HG02852 (cell line): ENCODE measurements around the gene THBS4.

Source experiments
- ATAC-seq: cut with Tn5 transposase; IDR thresholded peaks from one replicate; pipeline ENCODE4 v1.9.1; 2021; ENCODE audit warnings: mild to moderate bottlenecking, moderate library complexity; ENCODE audit not compliant: unreplicated experiment

THBS4 gene

DNA sequence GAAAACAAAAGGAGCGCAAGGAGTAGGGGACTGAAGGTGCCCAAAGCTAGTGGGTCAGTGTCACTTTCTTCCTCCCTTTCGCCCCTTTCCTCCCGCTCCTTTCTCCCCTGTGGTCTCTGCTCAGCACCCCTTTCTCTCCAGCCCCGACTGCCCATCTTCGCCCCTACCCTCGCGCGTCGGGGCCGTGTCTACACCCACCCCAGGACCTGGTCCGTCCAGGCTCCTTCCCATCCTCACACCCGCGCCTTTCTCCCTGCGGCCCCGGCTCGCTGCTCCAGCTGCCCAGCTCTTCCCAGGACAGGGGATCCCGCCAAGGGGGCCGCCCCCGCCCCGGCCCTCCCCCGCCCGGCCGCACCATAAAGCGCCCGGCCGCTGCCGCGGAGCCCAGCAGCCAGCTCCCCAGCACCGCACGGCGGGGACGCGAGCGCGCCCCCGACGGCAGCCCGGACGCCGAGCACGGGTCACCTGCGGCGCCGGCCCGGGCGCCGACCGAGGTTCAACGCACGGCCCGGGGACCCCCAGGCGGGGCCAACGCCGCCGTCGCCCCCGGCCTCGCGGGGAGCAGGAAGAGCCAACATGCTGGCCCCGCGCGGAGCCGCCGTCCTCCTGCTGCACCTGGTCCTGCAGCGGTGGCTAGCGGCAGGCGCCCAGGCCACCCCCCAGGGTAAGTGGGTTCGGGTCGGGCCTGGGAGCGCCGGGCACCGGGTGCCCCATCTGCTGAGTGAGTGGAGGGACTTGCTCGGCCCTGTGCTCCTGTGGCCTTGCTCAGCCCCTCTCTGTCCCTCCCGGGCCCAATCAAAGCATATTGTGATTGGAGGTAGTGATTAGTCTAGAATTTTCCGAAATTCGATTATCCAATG is at the start of gene THBS4:
THBS4 (plus strand) TSS at position 387 of the 860 bp plus-strand sequence; CDS start at position 577, 190 bp downstream.
- ATAC-seq, result no peak

DNA sequence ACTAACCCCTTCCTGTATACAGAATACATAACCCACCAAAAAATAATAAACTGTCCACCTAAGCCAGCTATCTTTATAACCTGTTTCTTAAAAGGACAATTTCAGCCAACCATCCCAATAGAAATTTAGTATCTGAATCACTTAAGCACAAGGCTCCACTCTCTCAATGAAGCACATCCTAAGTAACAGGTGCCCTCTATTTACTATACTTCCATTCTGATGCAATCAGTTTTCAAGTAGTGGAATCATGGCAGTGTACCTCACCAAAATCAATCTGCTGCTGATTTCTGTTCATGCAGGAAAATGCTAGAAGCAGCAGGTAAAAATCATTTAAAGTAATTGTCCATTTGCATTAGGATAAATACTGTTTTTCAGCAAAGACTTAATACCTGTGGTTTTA is 48.9 kb upstream of the THBS4 start:
- no peak for ATAC-seq

- ATAC-seq, result peak; percentile 49
Observed at GRCh38 chr5:79990205-79990597, 44.9 kb upstream of the THBS4 start.

DNA sequence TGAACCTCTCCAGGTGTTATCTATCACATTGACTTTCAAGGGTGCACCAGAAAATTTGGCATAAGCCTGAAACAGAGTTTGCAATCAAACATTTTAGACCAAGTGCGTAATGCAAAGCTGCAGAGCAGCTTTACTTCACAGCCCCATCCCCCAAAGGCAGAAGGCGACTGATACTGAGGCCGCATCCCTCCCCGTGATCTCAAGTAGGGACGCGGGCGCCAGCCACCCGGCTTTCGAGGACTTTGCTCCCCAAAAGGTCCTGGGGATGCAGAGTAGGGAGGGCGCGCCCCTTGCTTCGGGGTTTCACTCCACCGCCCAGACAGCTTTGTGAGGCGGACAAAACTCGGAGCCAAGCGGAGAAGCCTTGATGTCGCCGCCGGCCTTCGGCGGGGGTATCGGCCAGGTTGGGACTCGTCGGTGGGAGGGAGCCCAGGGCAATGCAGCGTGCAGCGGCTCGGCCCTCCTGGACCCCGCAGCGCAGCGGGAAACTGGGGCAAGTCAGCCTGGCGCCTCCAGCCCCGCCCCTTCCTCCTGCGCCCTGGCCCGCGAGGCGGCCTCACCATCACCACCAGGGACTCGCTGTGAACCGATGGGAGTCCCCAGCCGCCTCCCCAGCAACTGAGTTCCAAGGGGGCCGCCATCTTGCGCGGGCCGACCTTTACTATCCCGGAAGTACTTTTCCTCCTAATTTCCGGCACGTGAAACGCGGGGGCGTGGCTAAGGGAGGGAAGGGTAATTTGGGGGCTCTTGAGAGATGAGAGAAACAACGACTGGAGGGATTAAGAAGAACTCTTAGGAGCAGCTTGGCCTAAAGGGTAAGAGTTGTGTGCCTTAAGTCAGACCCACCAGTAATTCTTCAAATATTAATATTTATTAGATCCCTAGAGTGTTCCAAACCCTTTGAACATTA is 44.3 kb upstream of the THBS4 start, which contains the start of gene MTX3:
MTX3 (minus strand) TSS at position 665 of the 910 bp plus-strand sequence; CDS start at position 641, 24 bp downstream.
- ATAC-seq, result peak; percentile 87

- no peak for ATAC-seq
Observed at GRCh38 chr5:79992891-79993657, 42.1 kb upstream of the THBS4 start.

DNA sequence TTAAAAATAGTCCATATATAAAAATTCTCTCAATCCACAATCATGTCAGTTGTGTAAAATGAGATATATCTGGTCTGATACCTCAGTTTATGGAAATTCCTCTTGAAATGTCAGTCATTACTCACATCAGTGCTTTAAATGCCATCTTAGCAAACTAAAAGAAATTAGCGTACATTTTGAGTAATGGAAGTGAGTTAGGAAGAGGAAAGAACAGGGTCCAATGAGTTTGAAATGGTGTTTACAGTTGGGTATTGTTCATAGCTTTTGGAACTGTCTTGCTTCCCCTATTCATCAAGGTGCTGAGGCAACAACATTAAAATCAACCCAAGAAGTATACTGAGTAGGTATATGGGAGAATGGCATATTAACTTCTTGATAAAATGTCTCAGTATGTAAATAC is 35.4 kb upstream of the THBS4 start:
- ATAC-seq, result no peak

DNA sequence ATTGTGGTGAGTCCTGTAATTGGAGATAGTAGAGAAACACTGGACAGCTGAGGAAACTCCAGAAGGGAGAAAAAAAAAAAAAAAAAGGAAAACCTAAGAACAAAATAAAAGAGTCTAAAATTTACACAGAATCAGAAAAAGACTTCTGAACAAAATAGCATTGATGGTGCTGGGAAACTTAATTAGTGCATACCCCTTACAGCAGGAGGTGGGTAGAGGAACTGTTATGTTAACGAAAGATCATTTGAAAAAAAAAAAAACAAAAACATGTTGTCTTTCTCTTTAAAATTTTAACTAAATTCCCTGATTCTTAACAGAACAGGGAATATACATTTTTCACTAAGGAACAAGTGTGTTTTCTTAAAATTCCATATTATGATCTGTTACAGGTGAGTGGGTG is 32.5 kb upstream of the THBS4 start:
- ATAC-seq, result no peak

GRCh38 chr5:80008995-80009765 is 26.0 kb upstream of the THBS4 start:
- no peak for ATAC-seq

DNA sequence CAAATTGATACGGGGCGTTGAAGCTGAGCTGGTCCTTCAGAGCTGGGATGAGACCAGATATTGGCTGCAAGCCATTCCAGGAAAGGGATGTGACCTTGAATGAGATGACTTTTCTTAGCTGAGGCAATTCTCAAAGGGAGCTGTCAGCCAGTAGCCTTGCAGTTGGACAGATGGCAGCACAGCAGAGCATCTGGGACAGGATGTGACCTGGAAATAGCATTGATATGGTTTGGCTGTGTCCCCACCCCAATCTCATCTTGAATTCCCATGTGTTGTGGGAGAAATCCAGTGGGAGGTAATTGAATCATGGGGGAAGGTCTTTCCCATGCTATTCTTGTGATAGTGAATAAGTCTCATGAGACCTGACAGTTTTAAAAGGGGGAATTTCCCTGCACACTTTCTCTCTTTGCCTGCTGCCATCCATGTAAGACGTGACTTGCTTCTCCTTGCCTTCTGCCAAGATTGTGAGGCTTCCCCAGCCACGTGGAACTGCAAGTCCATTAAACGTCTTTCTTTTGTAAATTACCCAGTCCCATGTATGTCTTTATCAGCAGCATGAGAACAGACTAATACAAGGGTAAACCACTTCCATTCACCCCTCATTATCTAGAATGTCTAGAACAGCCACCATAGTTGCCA is 24.3 kb upstream of the THBS4 start:
- ATAC-seq, result no peak

DNA sequence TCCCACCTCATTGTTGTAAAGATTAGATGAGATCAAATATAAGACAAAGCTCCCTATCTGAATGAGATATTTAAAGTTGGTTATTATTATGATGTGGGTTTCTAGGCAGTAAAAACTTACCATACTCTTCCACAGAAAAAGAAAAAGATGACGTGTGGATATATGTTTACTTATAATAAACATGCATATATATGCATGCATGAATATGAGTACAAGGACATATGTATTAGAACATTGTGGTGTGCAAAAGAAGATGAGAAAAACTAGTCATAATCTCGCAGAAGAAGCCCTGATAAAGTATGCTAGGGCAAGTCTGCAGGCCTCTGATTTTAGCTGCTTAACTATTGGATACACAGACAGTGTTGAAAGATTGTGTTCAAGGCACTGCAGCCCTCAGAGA is 10.1 kb upstream of the THBS4 start:
- ATAC-seq, result no peak

DNA sequence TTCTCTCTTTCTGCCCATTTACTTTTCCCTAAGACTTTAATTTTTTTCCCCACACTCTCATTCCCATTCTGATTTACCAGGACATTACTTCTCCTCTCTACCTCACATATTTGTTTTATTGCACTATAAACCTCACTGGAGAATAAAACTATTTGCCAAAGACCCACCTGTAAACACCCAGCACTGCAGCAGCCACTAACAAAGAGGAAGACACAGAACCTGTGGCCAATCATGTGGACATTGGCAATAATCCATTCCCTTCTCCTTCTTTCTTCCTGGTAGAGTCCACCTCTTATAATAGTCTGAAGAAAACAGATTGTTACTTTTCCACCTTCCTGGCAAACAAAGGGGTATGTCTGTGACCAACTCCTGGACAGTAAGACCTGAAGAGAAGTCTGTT is 8.3 kb upstream of the THBS4 start:
- no peak for ATAC-seq

GRCh38 chr5:80031109-80031508 is 4.0 kb upstream of the THBS4 start:
- ATAC-seq, result no peak

GRCh38 chr5:80033513-80033912 is 1.6 kb upstream of the THBS4 start:
- no peak for ATAC-seq

DNA sequence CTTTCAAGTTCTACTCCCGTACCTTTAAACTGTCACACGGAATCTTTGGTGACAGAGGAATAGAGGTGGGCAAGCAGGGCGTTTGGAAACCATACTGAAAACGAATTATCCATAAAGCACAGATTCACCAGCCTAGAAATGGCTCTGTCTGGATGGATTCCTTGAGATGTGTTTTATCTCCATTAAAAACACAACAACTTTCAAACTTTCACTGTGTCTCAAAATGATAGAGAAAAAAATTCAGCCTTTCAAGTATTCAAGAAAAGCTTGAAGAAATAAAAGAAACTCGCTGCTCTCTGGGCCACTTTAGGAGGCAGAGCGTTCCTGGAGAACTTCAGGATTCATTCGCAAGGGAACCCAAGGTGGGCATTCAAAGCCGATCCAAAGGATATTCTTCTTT is 589 bp upstream of the THBS4 start:
- ATAC-seq, result no peak

GRCh38 chr5:80035839-80036238 is 691 bp downstream of the THBS4 start:
- ATAC-seq, result no peak

DNA sequence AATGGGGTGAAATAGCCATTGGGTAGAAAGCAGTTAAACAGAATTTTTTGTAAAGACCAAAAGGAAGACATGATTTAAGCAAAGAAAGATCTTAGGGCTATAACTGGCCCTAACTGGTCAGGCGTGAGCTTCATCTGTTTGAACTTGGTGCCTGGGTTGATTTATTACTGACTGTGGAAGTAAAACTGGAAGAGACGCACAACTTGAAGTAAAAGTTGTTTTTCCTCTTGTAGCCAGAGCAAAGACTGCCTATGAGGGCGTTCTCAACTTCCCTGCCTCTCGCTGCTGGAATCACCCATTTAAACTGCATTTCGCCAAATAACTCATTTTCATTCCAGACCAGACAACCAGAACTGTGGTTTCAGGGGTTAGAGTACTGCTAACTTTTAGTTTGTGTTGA is 1.5 kb downstream of the THBS4 start:
- ATAC-seq, result no peak

DNA sequence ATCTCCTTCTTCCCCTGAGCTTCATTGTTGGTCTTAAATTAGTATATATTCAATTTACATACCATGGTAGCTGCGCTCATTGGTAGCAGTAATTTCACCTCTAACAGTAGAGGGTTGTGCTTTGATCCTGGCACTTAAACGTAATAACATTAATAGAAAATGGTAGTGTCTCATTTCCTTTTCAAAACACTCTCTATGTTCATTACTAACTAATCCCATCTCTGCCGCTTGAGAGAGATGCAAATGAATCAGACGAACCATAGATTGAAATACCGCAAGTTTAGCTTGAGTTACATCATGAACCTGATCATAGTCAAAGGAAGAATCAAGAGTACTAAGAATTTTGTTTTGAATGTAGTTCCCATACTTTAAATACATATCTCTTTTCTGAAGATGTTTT is 2.2 kb downstream of the THBS4 start:
- no peak for ATAC-seq

DNA sequence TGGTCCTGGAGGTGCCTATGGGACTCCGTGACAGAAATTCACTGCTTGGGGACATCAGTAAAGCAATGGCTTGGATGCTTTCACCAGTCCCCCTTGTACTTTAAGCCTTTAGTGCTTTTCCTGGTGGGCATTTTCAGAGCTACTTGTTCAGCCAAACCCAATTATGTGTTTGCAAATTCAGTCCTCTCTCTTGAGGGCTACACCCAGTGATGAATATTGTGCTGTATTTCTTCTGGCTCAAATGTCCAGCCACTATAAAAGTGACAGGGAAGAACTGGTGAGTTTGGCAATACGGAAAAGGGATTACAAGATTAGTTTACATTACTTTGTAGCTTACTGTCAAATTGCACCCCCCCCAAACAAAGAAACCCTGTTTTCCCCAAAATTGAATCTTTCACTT is 4.5 kb downstream of the THBS4 start:
- ATAC-seq, result no peak

- ATAC-seq, result no peak
Observed at GRCh38 chr5:80041527-80041926, 6.4 kb downstream of the THBS4 start.

GRCh38 chr5:80042330-80042729 is 7.2 kb downstream of the THBS4 start:
- ATAC-seq, result no peak
